Astrocyte of the spinal cord (primary cell): ENCODE measurements around the gene NES.
A peak's percentile ranks its signal among the peaks of the same experiment; 100 is the strongest.

Experiments
- DNase-seq: peaks from one replicate; pipeline ENCODE4 v3.0.0; 2011; ENCODE audit warnings: low read depth, low spot score
- H3K4me3 ChIP-seq: 2 replicates; pipeline ENCODE4 v1.5.1; 2011; ENCODE audit warnings: low read depth, mild to moderate bottlenecking, low read length, moderate library complexity
- CTCF ChIP-seq: IDR thresholded peaks from 2 replicates; pipeline ENCODE4 v1.5.1; 2012; ENCODE audit warnings: low read depth, mild to moderate bottlenecking, low read length, inconsistent platforms
- in situ Hi-C: cut with HindIII; loops from 2 replicates; pipeline ENCODE4 v1.10.0; 2017; ENCODE audit warnings: low sequenced_read_pairs

The NES gene

GRCh38 chr1:156662800-156663055 is 14.5 kb downstream of the NES start:
- in situ Hi-C loops, result no loop called here
- no peak overlapping the region for H3K4me3 ChIP-seq
- no peak for DNase-seq
- no peak for TF ChIP-seq CTCF

DNA sequence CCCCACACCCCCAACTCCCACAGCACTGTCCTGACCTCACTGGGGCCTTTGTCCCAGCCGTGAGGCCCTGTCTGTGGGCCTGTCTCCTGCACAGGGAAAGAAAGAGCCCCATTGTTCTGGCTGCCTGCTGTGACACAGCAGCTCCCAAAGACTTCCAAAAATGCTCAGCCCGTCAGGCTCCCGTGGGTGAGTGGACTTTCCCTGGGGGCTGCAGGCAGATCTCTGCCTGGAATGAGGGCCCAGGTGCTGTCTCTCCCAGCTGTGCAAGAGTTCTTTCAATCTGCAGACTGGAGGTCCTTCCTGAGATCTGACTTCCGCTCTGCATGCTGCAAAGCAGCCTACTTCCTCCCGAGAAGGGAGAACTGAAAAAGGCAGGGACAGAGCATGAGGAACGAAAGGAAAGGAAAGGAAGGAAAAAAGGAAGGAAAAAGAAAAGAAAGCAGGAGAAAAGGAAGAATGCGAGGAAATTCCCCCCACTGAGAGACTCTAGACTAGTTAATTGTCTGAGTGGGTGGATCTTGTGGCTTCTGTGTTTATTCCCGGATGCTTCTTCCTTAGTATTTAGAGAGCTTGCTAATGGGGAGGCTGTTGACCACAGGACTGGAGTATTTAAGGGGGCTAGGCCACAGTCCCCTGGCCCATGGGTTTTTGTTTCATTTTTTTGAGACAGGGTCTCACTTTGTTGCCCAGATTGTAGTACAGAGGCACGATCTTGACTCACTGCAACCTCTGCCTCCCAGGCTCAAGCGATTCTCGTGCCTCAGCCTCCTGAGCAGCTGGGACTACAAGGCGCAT is 15.0 kb downstream of the NES start:
- in situ Hi-C loops, result no loop called here
- no peak for DNase-seq
- no peak for TF ChIP-seq CTCF
- no peak overlapping the region for H3K4me3 ChIP-seq

GRCh38 chr1:156660752-156661112 is 16.5 kb downstream of the NES start:
- in situ Hi-C loops, result no loop called here
- peak overlapping the region; percentile 7 for H3K4me3 ChIP-seq
- no peak for DNase-seq
- no peak for TF ChIP-seq CTCF

GRCh38 chr1:156659988-156660751 is 17.0 kb downstream of the NES start:
- DNase-seq, result peak; percentile 97
- H3K4me3 ChIP-seq, result no peak overlapping the region
- in situ Hi-C loops, result no loop called here
- peak; percentile 99 for TF ChIP-seq CTCF

- no peak for TF ChIP-seq CTCF
- no peak overlapping the region for H3K4me3 ChIP-seq
- DNase-seq, result no peak
- in situ Hi-C loops, result no loop called here
Observed at GRCh38 chr1:156659661-156659987, 17.6 kb downstream of the NES start.

DNA sequence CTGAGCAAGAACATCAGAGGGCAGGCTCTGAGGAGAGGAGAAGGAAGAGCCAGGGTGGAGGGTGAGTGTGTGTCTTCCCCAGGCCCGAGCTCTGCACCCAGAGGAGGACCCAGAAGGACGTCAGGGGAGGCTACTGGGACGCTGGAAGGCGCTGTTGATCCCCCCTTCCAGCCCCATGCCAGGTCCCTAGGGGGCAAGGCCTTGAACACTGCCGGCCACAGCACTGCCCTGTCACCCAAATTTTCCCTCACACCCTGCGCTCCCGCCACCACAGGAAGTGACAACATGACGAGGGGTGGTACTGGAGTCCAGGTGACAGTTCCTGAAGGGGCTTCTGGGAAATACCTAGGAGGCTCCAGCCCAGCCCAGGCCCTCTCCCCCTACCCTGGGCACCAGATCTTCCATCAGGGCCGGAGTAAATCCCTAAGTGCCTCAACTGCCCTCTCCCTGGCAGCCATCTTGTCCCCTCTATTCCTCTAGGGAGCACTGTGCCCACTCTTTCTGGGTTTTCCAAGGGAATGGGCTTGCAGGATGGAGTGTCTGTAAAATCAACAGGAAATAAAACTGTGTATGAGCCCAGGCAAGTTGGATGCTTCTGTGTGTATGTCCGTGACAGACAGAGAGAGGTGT is 18.1 kb downstream of the NES start:
- no peak for TF ChIP-seq CTCF
- no peak overlapping the region for H3K4me3 ChIP-seq
- DNase-seq, result no peak
- in situ Hi-C loops, result no loop called here
